GM18951 (cell line): ENCODE data around the gene GDF10.

Source experiments
- POLR2A ChIP-seq: IDR thresholded peaks from 4 replicates; pipeline ENCODE4 v1.6.1; 2011; ENCODE audit warnings: mild to moderate bottlenecking; ENCODE audit not compliant: insufficient read length, insufficient read depth; ENCODE audit errors: extremely low read depth
- in situ Hi-C: fragments of 300-500 bp; cut with MboI; formaldehyde crosslinking; loops from one replicate; pipeline ENCODE4 v1.12.0; 2022; ENCODE audit warnings: low sequenced_read_pairs, mixed read lengths, inconsistent platforms; ENCODE audit not compliant: unreplicated experiment

GDF10 gene

GRCh38 chr10:47282005-47282656 is 17.9 kb upstream of the GDF10 start:
- no peak for TF ChIP-seq POLR2A
- in situ Hi-C loops: no loop called here

- in situ Hi-C loops: no loop called here
- TF ChIP-seq POLR2A: no peak
Measured at GRCh38 chr10:47282657-47283018, 17.4 kb upstream of the GDF10 start.

GRCh38 chr10:47283101-47283630 is 16.8 kb upstream of the GDF10 start:
- TF ChIP-seq POLR2A: no peak
- in situ Hi-C loops: no loop called here

- TF ChIP-seq POLR2A: no peak
Measured at GRCh38 chr10:47283848-47284247, 16.1 kb upstream of the GDF10 start.

GRCh38 chr10:47285381-47286115 is 14.4 kb upstream of the GDF10 start:
- in situ Hi-C loops: no loop called here
- no peak for TF ChIP-seq POLR2A

More at GRCh38 chr10:47283848-47284247, 16.1 kb upstream of the GDF10 start:
- in situ Hi-C loops: no loop called here

- in situ Hi-C loops: no loop called here
- TF ChIP-seq POLR2A: no peak
Measured at GRCh38 chr10:47286116-47286505, 13.9 kb upstream of the GDF10 start.

GRCh38 chr10:47286591-47287315 is 13.2 kb upstream of the GDF10 start:
- in situ Hi-C loops: no loop called here
- TF ChIP-seq POLR2A: no peak

GRCh38 chr10:47287365-47287802 is 12.6 kb upstream of the GDF10 start:
- TF ChIP-seq POLR2A: no peak
- in situ Hi-C loops: no loop called here

- in situ Hi-C loops: no loop called here
- no peak for TF ChIP-seq POLR2A
Measured at GRCh38 chr10:47287805-47288204, 12.2 kb upstream of the GDF10 start.

GRCh38 chr10:47288236-47288635 is 11.8 kb upstream of the GDF10 start:
- in situ Hi-C loops: no loop called here
- TF ChIP-seq POLR2A: no peak

- no peak for TF ChIP-seq POLR2A
- in situ Hi-C loops: no loop called here
Measured at GRCh38 chr10:47288916-47289495, 11.0 kb upstream of the GDF10 start.

GRCh38 chr10:47289921-47290320 is 10.1 kb upstream of the GDF10 start:
- in situ Hi-C loops: no loop called here
- no peak for TF ChIP-seq POLR2A

- no peak for TF ChIP-seq POLR2A
- in situ Hi-C loops: no loop called here
Measured at GRCh38 chr10:47290338-47290737, 9.7 kb upstream of the GDF10 start.
